NT2/D1 (cell line): ENCODE measurements around the gene NPC1.

Source experiments
- YY1 ChIP-seq: IDR thresholded peaks from 2 replicates; pipeline ENCODE4 v1.6.1; 2011; ENCODE audit not compliant: insufficient read length, insufficient read depth
- ZNF274 ChIP-seq: IDR thresholded peaks from 2 replicates; pipeline ENCODE4 v1.6.1; 2011; ENCODE audit warnings: mild to moderate bottlenecking, low read depth, low read length

- TF ChIP-seq YY1 (no peak), ZNF274 (no peak)
These were observed 32.6 kb upstream of the NPC1 start for GRCh38 chr18:23618862-23619387.
